Activated CD8-positive, alpha-beta memory T cell treated with anti-CD3 and anti-CD28 coated beads for 36 hours (primary cell): Measurements from ENCODE around the gene AHCTF1. TPM values are rescaled to one million over a fixed set of nuclear protein-coding genes. Genes with fewer than 3 reads are reported as not detected.
"Not testable (repeated sequence)": the region's sequence is repeated elsewhere in the genome, so short reads cannot be mapped to it uniquely, and the experiment has no call there.

ENCODE experiments used
- CTCF ChIA-PET: fragments of 350-600 bp; sonication (Branson Sonifier 250); formaldehyde crosslinking; loops from one replicate; lab custom pipeline; 2021; ENCODE audit warnings: antibody characterized with exemption; lab: Charles Lee
- POLR2A ChIA-PET: fragments of 350-600 bp; sonication (Branson Sonifier 250); formaldehyde crosslinking; loops from one replicate; lab custom pipeline; 2021; ENCODE audit warnings: antibody characterized with exemption; lab: Charles Lee
- total RNA-seq, 2 experiments: library from RNA; stranded (reverse); gene quantifications; one replicate each; pipeline ENCODE4 v1.2.3, GENCODE V29; 2021

Gene AHCTF1
- total RNA-seq, 2 experiments from 2014 or later, result 57.6 to 62.0 TPM

- CTCF ChIA-PET, result no interaction called here
- POLR2A ChIA-PET, result no interaction called here
Measured at GRCh38 chr1:246856371-246856770, 75.4 kb downstream of the AHCTF1 start.

- CTCF ChIA-PET, POLR2A ChIA-PET: not testable (repeated sequence)
Measured at GRCh38 chr1:246850640-246851039, 81.1 kb downstream of the AHCTF1 start.

- ChIA-PET CTCF (no interaction called here), POLR2A (no interaction called here)
Measured at GRCh38 chr1:246843876-246844275, 87.9 kb downstream of the AHCTF1 start.

- POLR2A ChIA-PET, CTCF ChIA-PET: not testable (repeated sequence)
Measured at GRCh38 chr1:246840761-246841160, 91.0 kb downstream of the AHCTF1 start.

- POLR2A ChIA-PET, result no interaction called here
- CTCF ChIA-PET, result no interaction called here
Measured at GRCh38 chr1:246838118-246838456, 93.7 kb downstream of the AHCTF1 start.

GRCh38 chr1:246837418-246838117, 94.2 kb downstream of the AHCTF1 start:
- CTCF ChIA-PET, result no interaction called here
- POLR2A ChIA-PET, result no interaction called here

- ChIA-PET POLR2A (no interaction called here), CTCF (interaction anchor here (0.7 kb wide), 1 partner anchor 42 kb away, joined by 4 read pairs; no protein-coding TSS in a partner anchor)
Measured at GRCh38 chr1:246836209-246836966, 95.4 kb downstream of the AHCTF1 start.

- ChIA-PET CTCF (no interaction called here), POLR2A (no interaction called here)
Measured at GRCh38 chr1:246831543-246831942, 100.2 kb downstream of the AHCTF1 start.

- ChIA-PET POLR2A (no interaction called here), CTCF (no interaction called here)
Measured at GRCh38 chr1:246828818-246829217, 102.9 kb downstream of the AHCTF1 start.

GRCh38 chr1:246827396-246827795, 104.4 kb downstream of the AHCTF1 start:
- ChIA-PET POLR2A (no interaction called here), CTCF (no interaction called here)

GRCh38 chr1:246825557-246826175, 106.1 kb downstream of the AHCTF1 start:
- POLR2A ChIA-PET, result no interaction called here
- CTCF ChIA-PET, result no interaction called here

GRCh38 chr1:246824541-246824940, 107.2 kb downstream of the AHCTF1 start:
- CTCF ChIA-PET, result no interaction called here
- POLR2A ChIA-PET, result no interaction called here

- POLR2A ChIA-PET, CTCF ChIA-PET: not testable (repeated sequence)
Measured at GRCh38 chr1:246822154-246822553, 109.6 kb downstream of the AHCTF1 start.

- POLR2A ChIA-PET, result no interaction called here
Measured at GRCh38 chr1:246820666-246821065, 111.1 kb downstream of the AHCTF1 start.

GRCh38 chr1:246817778-246818177, 114.0 kb downstream of the AHCTF1 start:
- CTCF ChIA-PET, POLR2A ChIA-PET: not testable (repeated sequence)

More at GRCh38 chr1:246820666-246821065, 111.1 kb downstream of the AHCTF1 start:
- CTCF ChIA-PET, result no interaction called here

GRCh38 chr1:246815693-246816270, 116.0 kb downstream of the AHCTF1 start:
- ChIA-PET CTCF (no interaction called here), POLR2A (no interaction called here)

GRCh38 chr1:246814890-246815289, 116.9 kb downstream of the AHCTF1 start:
- POLR2A ChIA-PET, result no interaction called here
- CTCF ChIA-PET, result no interaction called here

- POLR2A ChIA-PET, CTCF ChIA-PET: not testable (repeated sequence)
Measured at GRCh38 chr1:246813325-246813724, 118.4 kb downstream of the AHCTF1 start.

- ChIA-PET CTCF (no interaction called here), POLR2A (no interaction called here)
Measured at GRCh38 chr1:246811985-246812384, 119.8 kb downstream of the AHCTF1 start.

GRCh38 chr1:246809473-246809872, 122.3 kb downstream of the AHCTF1 start:
- ChIA-PET CTCF (no interaction called here), POLR2A (no interaction called here)
